Stimulated activated CD8-positive, alpha-beta memory T cell treated with anti-CD3 and anti-CD28 coated beads, Interleukin-15, amount 100 ng/mL, for 4 hours (primary cell): Measurements from ENCODE around the gene SEC16B.

Source experiments
- DNase-seq, 2 donors: peaks; one replicate each; pipeline ENCODE4 v3.0.0-alpha.2; 2020; ENCODE audit warnings: low read depth in 2 of 2

Gene SEC16B

GRCh38 chr1:177905686-177906085 lies 64.2 kb downstream of the SEC16B start:
- DNase-seq = no peak

GRCh38 chr1:177902266-177902665 lies 67.6 kb downstream of the SEC16B start:
- no peak for DNase-seq

GRCh38 chr1:177897998-177898654 lies 71.7 kb downstream of the SEC16B start:
- DNase-seq = no peak

- no peak for DNase-seq
Measured at GRCh38 chr1:177897281-177897997, 72.4 kb downstream of the SEC16B start.
